ENCODE data around the gene FGF12.

The FGF12 gene

DNA sequence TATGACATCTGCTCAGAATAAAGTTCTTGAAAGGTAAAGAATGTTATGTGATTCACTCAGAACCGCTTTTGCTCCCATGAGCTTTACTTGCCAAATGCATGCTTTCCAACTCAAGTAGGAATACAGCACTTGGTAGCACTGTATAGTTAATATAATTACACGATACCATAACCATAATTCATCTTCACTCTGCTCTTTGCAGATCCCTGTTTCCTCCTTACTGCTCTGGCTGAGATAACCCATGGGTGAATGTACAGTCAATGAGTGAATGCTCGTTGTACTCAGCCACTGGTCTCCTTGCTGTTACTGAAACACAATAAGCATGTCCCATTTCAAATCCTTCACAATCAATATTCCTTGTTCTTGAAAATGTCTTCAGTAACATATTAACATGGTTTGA lies 550.0 kb downstream of the FGF12 start:
- DNase-seq, result no peak

DNA sequence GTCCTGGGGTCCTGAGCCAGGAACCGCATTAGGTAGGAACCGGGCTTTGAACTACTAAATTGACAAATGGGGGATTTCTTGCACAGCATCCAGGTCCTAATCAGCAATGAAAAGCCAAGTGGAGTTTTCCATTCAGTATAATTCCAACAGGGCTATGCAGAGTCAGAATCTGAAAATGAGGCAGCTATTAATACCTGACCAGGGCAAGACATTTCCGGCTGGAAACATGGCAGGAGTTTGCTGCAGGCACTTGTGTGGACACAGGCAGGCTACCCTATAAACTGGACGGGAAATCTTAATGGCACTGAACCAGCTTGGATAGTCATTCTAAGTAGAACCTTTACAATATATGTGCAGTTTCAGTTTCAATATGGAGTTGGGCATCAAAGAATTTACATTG lies 553.1 kb downstream of the FGF12 start:
- no peak for DNase-seq

DNA sequence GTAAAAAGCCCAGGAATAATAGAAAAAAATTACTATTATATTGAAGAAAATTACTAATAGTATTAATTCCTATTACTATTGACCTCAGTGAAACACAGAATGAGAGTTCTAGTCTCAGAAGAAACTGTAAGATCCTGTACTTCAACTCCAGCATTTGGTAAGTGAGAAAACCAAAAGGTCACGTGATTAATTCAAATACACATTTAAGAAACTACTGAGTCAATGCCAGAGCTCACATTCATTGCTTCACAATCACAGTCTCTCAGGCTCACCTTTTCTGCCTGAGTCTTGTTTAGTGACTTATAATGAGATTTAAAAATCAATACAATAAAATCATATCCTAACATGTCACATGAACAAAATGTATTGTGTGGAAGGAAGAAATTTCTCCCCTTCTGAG lies 556.1 kb downstream of the FGF12 start:
- DNase-seq, result no peak

DNA sequence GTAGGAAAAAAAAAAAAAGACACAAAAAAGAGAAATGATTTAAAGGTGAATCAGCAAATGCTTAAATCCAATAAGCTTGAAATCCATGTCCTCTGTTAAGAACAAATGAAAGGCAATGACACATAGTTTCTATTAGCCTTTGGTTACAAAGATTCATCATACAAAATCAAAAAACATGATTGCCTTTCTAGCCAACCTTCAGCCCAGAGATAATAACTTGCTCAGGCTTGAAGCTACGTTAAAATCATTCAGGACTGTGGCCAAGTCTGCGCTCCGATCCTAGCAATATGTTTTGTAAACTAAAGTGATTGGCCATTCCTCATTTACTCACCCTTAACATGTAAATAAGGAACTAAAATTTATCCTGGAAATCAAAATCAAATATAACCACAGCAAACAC lies 556.7 kb downstream of the FGF12 start:
- DNase-seq, result no peak

DNA sequence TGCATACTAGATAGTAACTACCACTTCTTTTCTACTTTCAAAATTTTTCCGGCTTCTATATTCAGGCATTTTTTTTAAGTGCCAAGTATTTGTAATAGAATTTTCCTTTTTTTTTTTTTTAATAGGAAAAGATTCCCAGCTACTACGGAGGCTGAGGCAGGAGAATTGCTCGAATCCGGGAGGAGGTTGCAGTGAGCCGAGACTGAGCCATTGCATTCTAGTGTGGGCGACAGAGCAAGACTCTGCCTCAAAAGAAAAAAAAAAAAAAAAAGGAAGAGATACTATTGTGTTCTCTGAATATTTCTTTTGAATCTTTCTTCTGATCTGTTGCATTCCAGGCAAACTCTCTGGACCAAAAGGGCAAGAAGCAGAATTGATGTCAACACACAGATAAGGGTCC lies 557.3 kb downstream of the FGF12 start:
- DNase-seq, result no peak

DNA sequence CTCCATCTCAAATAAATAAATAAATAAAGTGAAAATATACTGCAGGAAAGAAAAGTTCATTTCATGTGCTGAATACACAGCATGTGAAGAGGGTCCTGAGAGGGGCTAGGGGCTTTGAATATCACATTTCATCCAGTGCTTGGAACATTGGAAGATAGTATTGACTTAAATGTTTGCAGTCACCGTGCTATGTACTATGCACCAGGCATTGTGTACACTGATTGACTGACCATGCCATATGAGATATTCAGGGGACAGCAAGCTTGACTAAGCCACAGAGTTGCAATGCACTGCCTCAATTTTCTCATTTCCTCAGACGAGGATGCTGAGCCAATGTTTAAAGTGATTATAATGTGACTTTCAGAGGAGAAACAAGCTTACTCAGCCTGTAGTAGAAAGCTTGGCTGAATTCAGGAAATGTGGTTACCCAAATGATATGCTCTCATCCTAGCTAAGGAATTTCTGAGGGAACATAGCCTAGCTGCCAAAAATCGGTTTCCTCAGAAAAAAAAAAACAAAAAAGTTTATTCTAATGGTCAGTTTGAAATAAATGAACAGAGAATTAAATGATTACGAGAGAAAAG lies 557.9 kb downstream of the FGF12 start:
- DNase-seq, result no peak

DNA sequence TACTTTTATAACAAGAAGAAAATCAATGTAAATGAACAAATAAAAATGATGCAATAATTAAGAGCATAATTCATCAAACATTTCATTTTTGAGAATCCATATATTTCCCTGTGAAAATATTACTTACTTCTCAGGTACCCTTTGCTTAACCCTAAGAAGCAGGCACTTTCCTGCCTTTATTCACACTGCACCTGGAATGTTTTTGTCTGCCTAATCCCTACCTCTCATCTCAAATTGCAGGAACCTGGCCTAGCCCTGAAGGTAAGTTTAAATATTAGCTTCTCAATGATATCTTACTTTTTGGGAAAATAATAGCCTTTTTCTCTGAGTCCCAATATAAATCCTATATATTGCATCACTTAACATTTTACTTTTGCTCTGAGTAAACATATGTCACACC lies 559.1 kb downstream of the FGF12 start:
- DNase-seq, result no peak

DNA sequence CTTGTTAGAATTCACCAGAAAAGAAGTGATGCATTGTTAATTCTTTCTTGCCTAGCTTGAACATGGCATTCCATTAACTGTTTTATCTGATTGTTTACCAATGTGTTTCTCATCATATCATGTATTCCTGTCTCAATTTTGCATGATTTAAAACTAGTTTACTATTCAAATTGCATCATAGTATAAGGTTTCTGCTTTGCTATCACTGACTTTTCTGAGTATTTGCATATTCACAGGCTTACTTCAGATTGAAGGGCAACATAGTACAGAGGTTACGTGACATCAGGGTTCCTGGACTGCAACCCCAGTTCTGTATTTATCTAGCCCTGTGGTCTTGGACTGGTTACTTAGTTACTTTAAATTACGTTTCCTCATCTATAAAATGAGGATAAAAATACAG lies 561.8 kb downstream of the FGF12 start:
- DNase-seq, result no peak

DNA sequence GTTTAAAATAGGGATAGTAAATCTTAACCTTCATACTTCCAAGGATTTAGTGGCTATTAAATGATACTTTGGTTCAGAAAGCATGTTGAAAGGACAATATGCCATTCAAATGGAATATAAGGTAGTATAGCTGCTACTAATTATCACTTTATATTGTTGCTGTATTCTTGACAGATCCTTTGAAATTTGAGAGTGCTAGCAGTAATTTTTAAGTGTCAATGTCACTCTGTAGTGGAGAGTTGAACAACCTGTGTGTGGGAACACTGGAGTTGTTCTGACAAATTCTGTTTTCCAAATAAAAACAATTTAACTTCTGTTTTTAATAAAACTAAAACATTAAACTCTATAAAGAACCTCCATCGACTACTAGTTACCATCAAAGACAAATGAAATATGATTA lies 565.7 kb downstream of the FGF12 start:
- DNase-seq, result no peak

DNA sequence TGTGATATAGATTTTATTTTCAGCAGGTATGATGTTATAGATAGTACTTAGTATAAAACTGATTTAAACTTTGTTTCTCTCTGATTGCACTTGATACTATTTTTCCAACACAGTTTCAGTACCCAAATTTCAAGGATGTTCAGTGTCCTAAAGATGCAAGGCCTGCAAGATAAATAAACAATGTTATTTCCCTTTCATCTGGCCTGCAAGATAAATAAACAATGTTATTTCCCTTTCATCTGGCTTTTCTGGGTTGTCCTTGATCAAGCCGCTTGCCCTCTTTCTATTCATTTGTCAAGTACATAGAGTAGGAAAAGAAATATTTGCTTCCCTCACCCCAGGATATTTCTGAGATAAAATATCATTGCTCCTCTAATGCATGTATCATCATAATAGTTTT lies 571.0 kb downstream of the FGF12 start:
- no peak for DNase-seq

DNA sequence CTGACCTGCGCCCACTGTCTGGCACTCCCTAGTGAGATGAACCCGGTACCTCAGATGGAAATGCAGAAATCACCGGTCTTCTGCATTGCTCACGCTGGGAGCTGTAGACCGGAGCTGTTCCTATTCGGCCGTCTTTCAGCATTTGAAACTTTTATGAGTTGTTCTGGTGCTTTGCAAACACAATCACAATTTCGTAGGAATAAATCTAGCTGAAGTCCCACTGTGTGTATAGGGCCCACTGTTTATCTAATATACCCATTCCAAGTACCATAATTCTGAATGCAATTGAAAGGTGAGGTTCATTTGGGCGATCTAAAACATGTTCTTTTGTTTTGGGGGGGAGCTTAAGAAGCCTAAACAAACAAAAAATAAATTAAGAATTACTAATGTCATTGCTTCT lies 572.1 kb downstream of the FGF12 start:
- no peak for DNase-seq

DNA sequence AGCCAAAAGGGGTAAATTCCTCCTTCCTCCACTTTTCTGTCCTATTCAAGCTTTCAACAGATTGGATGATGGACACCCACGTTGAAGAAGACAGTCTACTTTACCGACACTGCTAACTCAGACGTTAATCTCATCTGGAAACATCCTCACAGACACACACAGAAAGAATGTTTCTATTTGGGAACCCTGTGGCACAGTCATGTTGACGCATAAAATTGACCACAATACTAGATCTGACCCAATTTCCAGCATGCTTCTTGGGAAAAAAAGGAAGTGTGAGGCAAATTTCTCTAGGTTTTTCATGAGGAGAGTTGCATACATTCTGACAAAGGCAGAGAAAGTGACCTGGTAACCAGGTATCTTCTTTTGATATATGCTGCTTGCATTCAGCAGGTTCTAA lies 594.1 kb downstream of the FGF12 start:
- DNase-seq, result no peak

DNA sequence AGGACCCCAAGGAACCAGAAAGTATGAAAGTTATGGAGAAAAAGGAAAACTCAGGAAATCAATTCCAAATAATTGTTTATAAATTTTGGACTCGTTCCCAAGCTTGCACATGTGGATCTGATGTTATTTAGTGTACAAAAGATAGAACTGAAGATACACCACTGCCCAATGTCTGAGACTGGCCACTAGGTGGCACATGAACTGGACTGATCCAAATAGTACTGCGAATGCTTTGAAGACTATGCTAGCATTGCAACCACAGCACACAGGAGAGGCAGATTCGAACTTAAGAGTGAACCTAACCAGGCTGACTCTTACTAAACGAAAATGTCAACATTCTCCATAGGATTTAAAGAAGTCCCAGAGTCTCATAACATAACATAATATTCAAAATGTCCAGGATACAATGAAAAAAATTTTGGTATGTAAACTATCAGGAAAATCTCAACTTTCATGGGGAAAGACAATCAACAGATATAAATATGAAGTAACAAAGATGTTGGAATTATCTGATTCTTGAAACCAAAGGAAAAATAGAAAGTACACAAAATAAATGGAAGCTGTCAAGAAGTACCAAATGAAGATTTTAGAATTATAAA lies 596.7 kb downstream of the FGF12 start:
- peak in 1 of 2 donors; percentile 6 for DNase-seq

DNA sequence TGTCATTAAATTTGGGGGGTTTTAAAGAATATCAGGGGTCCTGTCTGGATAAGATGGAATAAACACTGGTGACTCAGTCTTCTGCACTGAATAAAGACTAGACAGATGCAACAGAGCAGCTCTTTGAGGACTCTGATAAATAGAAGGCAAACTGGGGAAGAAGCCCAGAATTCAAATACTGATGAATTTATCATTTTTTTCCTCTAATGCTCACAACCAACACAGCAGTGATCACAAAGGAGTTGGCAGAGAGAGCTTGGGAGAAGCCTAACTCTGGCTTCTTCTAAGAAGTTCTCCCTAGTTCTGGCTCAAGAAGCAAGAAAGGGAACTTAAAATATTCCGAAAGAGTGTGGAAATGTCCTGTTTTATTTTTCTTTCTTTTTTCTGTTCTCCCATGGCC lies 597.8 kb downstream of the FGF12 start:
- DNase-seq, result no peak

DNA sequence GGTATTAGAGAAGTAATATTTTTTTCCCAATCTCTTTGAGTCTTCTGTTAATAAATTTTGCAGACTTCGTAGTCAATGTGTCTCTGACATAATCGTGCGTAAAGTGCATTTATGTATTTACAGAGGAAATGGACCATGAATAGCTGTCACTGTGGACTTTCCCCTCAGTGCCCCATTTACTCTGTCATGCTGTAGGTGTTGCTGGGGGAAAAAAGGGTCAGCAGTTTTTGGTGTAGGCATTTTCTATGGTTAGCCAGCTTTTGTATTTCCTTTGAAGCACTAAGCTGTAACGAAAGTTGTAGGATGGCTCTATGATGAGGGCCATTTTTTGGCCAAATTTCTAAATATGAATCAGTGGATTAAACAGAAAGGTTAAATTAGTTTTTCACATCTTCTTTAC lies 598.4 kb downstream of the FGF12 start:
- no peak for DNase-seq

DNA sequence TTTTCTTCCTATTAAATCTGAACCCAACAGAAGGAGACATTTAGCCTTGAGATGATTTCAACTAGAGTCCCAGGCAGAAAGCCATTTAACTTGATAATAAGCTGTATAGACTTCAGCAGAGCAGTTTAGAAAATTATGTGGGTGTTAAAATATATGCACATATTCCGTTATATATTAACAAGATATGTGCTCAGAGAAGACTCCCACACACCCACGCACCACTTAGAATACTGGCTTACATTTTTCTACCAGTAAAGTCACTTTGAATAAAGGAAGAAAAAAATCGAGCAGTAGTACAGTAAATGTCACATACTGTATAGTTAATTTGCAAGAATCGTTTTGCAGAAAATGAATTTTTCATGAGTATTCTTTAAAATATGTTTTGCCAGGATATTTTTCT lies 599.3 kb downstream of the FGF12 start:
- no peak for DNase-seq

DNA sequence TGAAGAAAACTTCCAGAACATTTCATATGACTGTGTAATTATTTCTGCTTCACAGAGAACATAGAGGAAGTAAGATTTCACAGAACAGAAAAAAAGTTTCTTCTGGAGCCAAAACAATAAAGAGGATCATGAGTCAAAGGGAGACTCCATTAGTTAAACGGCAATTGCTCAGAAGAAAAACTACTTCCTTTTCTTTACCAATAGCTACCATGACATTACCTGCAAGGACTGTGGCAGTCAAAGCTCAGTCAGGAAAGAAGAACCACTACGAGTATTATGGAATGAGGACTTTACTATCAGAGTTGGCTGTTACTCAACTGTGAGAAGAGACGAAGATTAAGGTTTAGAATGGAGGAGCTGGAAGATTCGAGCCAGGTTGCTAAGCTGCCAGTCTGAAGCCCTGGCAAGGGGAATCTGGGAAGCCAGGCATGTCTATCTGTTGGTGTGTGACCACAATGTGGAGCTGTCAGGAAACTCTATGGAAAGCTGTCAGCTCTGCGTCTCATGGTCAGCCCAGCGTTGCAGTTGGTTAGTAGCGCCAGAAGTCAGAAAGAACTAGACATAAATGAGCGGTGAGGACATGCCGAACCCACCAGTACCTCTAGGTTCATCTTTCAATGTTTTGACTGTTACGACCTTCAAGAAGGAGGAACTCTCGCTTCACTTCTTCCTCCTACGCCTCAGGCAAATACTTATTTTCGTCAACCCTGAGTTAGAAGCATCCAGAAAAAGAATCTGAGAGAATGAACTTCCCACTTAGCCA lies 604.3 kb downstream of the FGF12 start:
- no peak for DNase-seq

DNA sequence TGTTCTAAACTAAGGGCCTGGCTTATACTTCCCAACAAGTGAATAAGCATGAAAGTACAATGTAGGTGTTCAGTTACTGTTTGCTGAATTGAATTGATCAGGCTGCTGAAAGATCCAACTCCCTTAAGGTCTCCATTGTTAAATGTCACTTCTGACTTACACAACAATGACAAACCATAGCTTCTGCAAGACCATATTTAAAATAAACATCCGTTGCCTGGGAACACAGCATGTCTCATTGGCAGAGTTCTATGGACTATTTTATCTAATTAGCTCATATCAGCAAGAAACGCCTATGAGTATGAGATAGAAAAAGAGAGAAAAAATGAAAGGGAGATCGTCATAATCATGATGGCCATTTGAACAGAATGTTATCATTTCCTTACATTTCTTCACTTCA lies 605.4 kb downstream of the FGF12 start:
- DNase-seq, result no peak

DNA sequence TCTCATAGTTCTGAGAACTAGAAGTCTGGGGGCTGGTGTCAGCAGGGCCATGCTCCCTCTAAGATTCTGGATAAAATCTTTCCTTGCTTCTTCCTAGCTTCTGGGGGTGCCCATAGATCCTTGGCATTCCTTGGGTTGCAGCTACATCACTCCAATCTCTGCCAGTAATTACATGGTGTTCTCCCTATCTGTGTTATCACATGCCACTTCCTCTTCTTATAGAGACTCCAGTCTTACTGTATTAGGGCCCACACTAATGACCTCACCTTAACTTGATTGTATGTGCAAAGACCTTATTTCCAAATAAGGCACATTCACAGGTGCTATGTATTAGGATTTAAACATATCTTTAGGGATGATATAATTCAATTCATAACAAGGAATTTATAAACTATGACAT lies 618.5 kb downstream of the FGF12 start:
- no peak for DNase-seq

DNA sequence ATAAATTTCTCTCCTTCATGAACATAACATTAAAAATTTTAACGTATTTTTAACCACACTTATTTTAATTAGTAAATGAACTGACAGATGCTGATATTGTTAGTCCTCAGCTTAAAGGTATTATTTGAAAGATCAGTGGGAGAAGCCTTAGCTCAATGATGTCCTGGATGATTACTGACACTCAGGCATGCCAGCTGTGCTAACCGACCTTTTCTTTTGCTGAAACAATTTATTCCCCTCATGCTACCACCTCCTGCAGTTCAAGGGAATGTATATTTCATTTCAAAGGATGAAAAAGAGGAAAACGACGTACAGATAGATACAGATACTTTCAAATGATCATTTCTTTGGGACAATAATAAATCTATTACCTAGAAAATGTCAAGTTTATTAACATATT lies 620.8 kb downstream of the FGF12 start:
- no peak for DNase-seq

DNA sequence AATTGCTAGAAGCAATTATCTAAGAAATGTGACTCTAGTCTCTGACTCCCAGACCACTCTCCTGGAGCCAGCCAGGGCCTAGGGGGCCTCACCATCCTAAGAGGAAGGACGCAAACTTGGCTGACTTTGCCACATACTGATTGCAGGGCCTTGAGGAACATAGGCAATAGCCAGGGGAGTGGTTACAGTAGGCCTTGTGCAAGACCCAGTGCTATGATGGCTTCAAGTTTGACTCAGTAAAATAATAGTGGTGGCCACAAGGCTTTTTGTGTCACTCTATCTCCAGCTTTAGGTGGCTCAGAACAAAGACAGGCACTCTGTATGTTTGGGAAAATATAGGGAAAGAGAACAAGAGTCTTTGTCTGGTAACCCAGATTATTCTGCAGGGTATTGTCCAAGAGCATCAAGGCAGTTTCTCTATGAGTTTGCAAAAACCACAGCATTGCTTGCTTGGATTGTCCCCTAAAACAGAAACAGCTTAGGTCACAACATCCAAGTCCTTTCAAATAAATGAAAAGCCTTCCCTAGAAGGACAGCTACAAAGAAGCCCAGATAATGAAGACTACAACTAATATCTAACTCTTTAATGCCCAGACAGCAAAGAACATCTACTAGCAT lies 634.8 kb downstream of the FGF12 start:
- DNase-seq, result no peak

DNA sequence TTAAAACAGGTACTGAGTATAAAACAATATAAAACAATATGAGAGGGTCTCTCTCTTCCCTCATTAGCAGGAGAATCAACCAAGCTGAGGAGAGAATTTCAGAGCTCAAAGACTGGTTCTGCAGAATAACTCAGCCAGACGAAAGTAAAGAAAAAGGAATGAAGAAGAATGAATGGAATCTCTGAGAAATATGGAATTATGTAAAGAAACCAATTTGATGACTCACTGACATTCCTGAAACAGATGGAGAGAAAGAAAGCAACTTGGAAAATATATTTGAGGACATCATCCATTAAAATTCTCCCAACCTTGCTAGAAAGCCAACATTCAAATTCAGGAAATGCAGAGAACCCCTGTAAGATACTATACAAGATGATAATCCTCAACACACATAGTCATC lies 635.5 kb downstream of the FGF12 start:
- DNase-seq, result no peak

DNA sequence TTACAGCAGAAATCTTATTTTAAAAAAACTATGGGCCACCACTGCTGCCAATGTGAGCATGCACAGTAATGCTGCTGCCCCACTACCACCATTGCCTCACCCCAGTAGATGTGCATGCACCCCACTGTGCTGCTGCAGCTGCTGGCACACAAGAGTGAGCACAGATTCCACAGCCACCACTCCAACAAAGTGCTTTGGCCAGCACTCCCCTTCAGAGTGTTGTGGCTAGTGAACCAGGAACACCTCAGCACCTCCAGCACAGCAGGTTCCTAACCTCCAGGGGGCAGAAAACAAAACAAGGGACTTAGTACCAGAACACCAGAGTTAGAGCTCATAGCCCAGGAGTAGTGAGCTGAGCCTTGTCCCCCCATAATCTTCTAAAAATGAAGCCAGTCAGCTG lies 636.8 kb downstream of the FGF12 start:
- DNase-seq, result no peak
